HepG2 (cell line): ENCODE data around the gene TP73. TPM values are rescaled to one million over a fixed set of nuclear protein-coding genes. Genes with fewer than 3 reads are reported as not detected.

ENCODE experiments used
- ARNTL ChIP-seq: sonication (generic); formaldehyde crosslinking; IDR thresholded peaks from 2 replicates; pipeline ENCODE4 v1.4.0; 2020; ENCODE audit warnings: mild to moderate bottlenecking, missing genetic modification reagents
- CAMTA2 ChIP-seq: sonication (generic); formaldehyde crosslinking; IDR thresholded peaks from 2 replicates; pipeline ENCODE4 v1.4.0; 2020; ENCODE audit warnings: mild to moderate bottlenecking, missing genetic modification reagents, borderline replicate concordance
- HDAC6 ChIP-seq: fragments of 200-600 bp; sonication (generic); IDR thresholded peaks from 2 replicates; pipeline ENCODE4 v1.7.0; 2017; ENCODE audit warnings: mild to moderate bottlenecking, antibody characterized with exemption, low read length, low read depth
- HNF1B ChIP-seq: sonication (generic); formaldehyde crosslinking; IDR thresholded peaks from 2 replicates; pipeline ENCODE4 v1.5.1; 2020; ENCODE audit warnings: mild to moderate bottlenecking, moderate library complexity, missing genetic modification reagents
- KMT2B ChIP-seq: IDR thresholded peaks from 2 replicates; pipeline ENCODE4 v1.6.1; 2016; ENCODE audit warnings: missing genetic modification reagents, missing compliant biosample characterization
- PRPF4 ChIP-seq: fragments of 200-400 bp; formaldehyde crosslinking; IDR thresholded peaks from 2 replicates; pipeline ENCODE4 v1.6.1; 2016; ENCODE audit warnings: low read length, low read depth; ENCODE audit not compliant: poor library complexity, severe bottlenecking
- PTBP1 ChIP-seq: fragments of 200-400 bp; formaldehyde crosslinking; IDR thresholded peaks from 2 replicates; pipeline ENCODE4 v1.6.1; 2018; ENCODE audit warnings: low read length, low read depth; ENCODE audit not compliant: poor library complexity, severe bottlenecking
- SMYD3 ChIP-seq: sonication (generic); formaldehyde crosslinking; IDR thresholded peaks from 2 replicates; pipeline ENCODE4 v1.8.1; 2023; ENCODE audit warnings: mild to moderate bottlenecking, missing genetic modification reagents
- TIGD3 ChIP-seq: sonication (generic); formaldehyde crosslinking; IDR thresholded peaks from 2 replicates; pipeline ENCODE4 v1.5.1; 2020; ENCODE audit warnings: mild to moderate bottlenecking, missing genetic modification reagents, borderline replicate concordance
- ZKSCAN5 ChIP-seq: sonication (generic); formaldehyde crosslinking; IDR thresholded peaks from 2 replicates; pipeline ENCODE4 v1.5.1; 2020; ENCODE audit warnings: mild to moderate bottlenecking, missing genetic modification reagents
- ZKSCAN8 ChIP-seq: IDR thresholded peaks from 2 replicates; pipeline ENCODE4 v1.6.1; 2016; ENCODE audit warnings: borderline replicate concordance, missing genetic modification reagents, missing compliant biosample characterization
- ZNF180 ChIP-seq: sonication (generic); formaldehyde crosslinking; IDR thresholded peaks from 2 replicates; pipeline ENCODE4 v1.4.0; 2020; ENCODE audit warnings: low read depth, missing genetic modification reagents, borderline replicate concordance
- ZNF280D ChIP-seq: sonication (generic); formaldehyde crosslinking; IDR thresholded peaks from 2 replicates; pipeline ENCODE4 v1.5.1; 2020; ENCODE audit warnings: mild to moderate bottlenecking, missing genetic modification reagents
- ZNF30 ChIP-seq: sonication (generic); formaldehyde crosslinking; IDR thresholded peaks from 2 replicates; pipeline ENCODE4 v1.5.0; 2020; ENCODE audit warnings: mild to moderate bottlenecking, missing genetic modification reagents
- ZNF530 ChIP-seq: sonication (generic); formaldehyde crosslinking; IDR thresholded peaks from 2 replicates; pipeline ENCODE4 v1.5.0; 2020; ENCODE audit warnings: low read depth, mild to moderate bottlenecking, missing genetic modification reagents
- ZNF746 ChIP-seq: sonication (generic); formaldehyde crosslinking; IDR thresholded peaks from 2 replicates; pipeline ENCODE4 v1.8.0; 2022; ENCODE audit warnings: mild to moderate bottlenecking, missing genetic modification reagents
- ZNF772 ChIP-seq: sonication (generic); formaldehyde crosslinking; IDR thresholded peaks from 2 replicates; pipeline ENCODE4 v1.5.0; 2020; ENCODE audit warnings: mild to moderate bottlenecking, missing genetic modification reagents
- ZNF883 ChIP-seq: sonication (generic); formaldehyde crosslinking; IDR thresholded peaks from 2 replicates; pipeline ENCODE4 v1.5.1; 2020; ENCODE audit warnings: mild to moderate bottlenecking, missing genetic modification reagents; ENCODE audit errors: not compliant biosample characterization
- polyA plus RNA-seq, 8 experiments: library from polyadenylated mRNA; depleted of rRNA in 3 of 8; stranded (reverse) in 7 of 8; unstranded in 1 of 8; fragments of >200 nt; fragmentation: Illumina TruSeq in 4 of 8; extraction: Trizol in 4 of 8; gene quantifications; 2 replicates each; pipeline versions ENCODE4 v1.2.1 to v1.2.3, GENCODE V29; 2011 to 2016; ENCODE audit warnings: low read depth in 4 of 8, missing spikeins in 1 of 8, mixed read lengths in 1 of 8; ENCODE audit not compliant: insufficient read depth in 1 of 8
- total RNA-seq, 5 experiments: library from RNA; depleted of rRNA; stranded (reverse); fragments of >200 nt; fragmentation: Illumina TruSeq; extraction: Trizol; gene quantifications; 2 replicates each; pipeline ENCODE4 v1.2.3, GENCODE V29; 2016; ENCODE audit warnings: low read depth in 1 of 5

Gene TP73
- total and polyA plus RNA-seq, 2 of the 13 experiments (the other 11 are each of a cell fraction or from before 2014, with no cell fraction given): 0.49 to 1.1 TPM

GRCh38 chr1:3625151-3625907 lies 27.0 kb upstream of the TP73 start (continued):
- TF ChIP-seq SMYD3 (no peak), TIGD3 (CRISPR knock-in tag) (no peak), ARNTL (CRISPR knock-in tag) (peak; percentile 42), ZNF180 (CRISPR knock-in tag) (no peak), ZNF883 (CRISPR knock-in tag) (peak; percentile 84), ZNF280D (CRISPR knock-in tag) (no peak), KMT2B (no peak), HNF1B (CRISPR knock-in tag) (peak; percentile 43; the same call in 1 of the 2 replicates), PRPF4 (no peak), PTBP1 (no peak), ZKSCAN8 (CRISPR knock-in tag) (no peak), CAMTA2 (CRISPR knock-in tag) (peak; percentile 35; the same call in 1 of the 2 replicates), HDAC6 (no peak), ZNF746 (peak; percentile 81; the same call in 1 of the 2 replicates), ZKSCAN5 (CRISPR knock-in tag) (no peak), ZNF530 (CRISPR knock-in tag) (no peak), ZNF30 (CRISPR knock-in tag) (no peak), ZNF772 (CRISPR knock-in tag) (no peak)
